ENCODE results near the gene TNMD.

TNMD gene

GRCh38 chrX:100645106-100645505 lies 60.4 kb downstream of the TNMD start:
- no peak for DNase-seq

GRCh38 chrX:100647095-100647494 lies 62.4 kb downstream of the TNMD start:
- no peak for DNase-seq

GRCh38 chrX:100647739-100648138 lies 63.0 kb downstream of the TNMD start:
- no peak for DNase-seq

GRCh38 chrX:100648458-100649417 lies 64.0 kb downstream of the TNMD start:
- no peak for DNase-seq

Data from central memory CD4-positive, alpha-beta T cell (primary cell).